Heart left ventricle (tissue), 16 donors: ENCODE data around the gene INHBC. TPM values are rescaled to one million over a fixed set of nuclear protein-coding genes. Genes with fewer than 3 reads are reported as not detected.
A peak's percentile ranks its signal among the peaks of the same experiment; 100 is the strongest.

Experiments used
- ATAC-seq, 4 donors: fragments of 200-7000 bp; cut with Tn5 transposase; one replicate each; pipeline ENCODE4 v1.9.1; 2020 to 2022; ENCODE audit warnings: moderate library complexity in 4 of 4, mild to moderate bottlenecking in 3 of 4, moderate number of reproducible peaks in 1 of 4
- DNase-seq, 5 donors: peaks; one replicate each; pipeline ENCODE4 v3.0.0-alpha.2; 2020
- H3K27ac ChIP-seq, 12 donors: fragments of 200-600 bp; sonication (generic) in 4 of 12; one replicate each; pipeline versions ENCODE4 v1.5.0 to v1.8.0; 2016 to 2022; ENCODE audit warnings: mild to moderate bottlenecking in 2 of 12
- H3K27me3 ChIP-seq, 9 donors: fragments of 200-600 bp; sonication (generic) in 2 of 9; one replicate each; pipeline versions ENCODE4 v1.5.1 to v1.8.0; 2016 to 2022; ENCODE audit warnings: mild to moderate bottlenecking in 3 of 9
- H3K36me3 ChIP-seq, 9 donors: fragments of 200-600 bp; sonication (generic) in 2 of 9; one replicate each; pipeline versions ENCODE4 v1.5.0 to v1.8.0; 2018 to 2022; ENCODE audit warnings: mild to moderate bottlenecking in 2 of 9
- H3K4me1 ChIP-seq, 12 donors: fragments of 200-600 bp; sonication (generic) in 4 of 12; one replicate each; pipeline versions ENCODE4 v1.5.0 to v1.8.0; 2016 to 2022; ENCODE audit warnings: mild to moderate bottlenecking in 3 of 12
- H3K4me3 ChIP-seq, 12 donors: fragments of 200-600 bp; sonication (generic) in 4 of 12; one replicate each; pipeline versions ENCODE4 v1.5.0 to v1.8.0; 2017 to 2022; ENCODE audit warnings: mild to moderate bottlenecking in 9 of 12, moderate library complexity in 4 of 12
- H3K9me3 ChIP-seq, 12 donors: fragments of 200-600 bp; sonication (generic) in 4 of 12; one replicate each; pipeline versions ENCODE4 v1.5.0 to v1.8.0; 2016 to 2022; ENCODE audit warnings: mild to moderate bottlenecking in 1 of 12
- CTCF ChIP-seq, 12 donors: fragments of 200-600 bp; sonication (generic) in 4 of 12; IDR thresholded peaks; one replicate each; pipeline versions ENCODE4 v1.5.0 to v1.8.0; 2018 to 2022; ENCODE audit warnings: antibody characterized with exemption in 12 of 12, mild to moderate bottlenecking in 5 of 12
- POLR2A ChIP-seq, 2 donors: fragments of 450-650 bp; IDR thresholded peaks; one replicate each; pipeline ENCODE4 v1.6.1; 2017; ENCODE audit warnings: antibody characterized with exemption in 2 of 2, mild to moderate bottlenecking in 2 of 2, moderate library complexity in 2 of 2
- WGBS, 4 donors: extraction: QIAGEN DNeasy Blood & Tissue Kit in 2 of 4; methylation state at CpG; one replicate each; pipeline versions ENCODE4 v1.1.5 to v1.1.7; 2013 to 2018; 5-methylcytosine and 5-hydroxymethylcytosine counted together
- intact Hi-C, 10 donors: fragments of 100-400 bp; cut with DNase I; formaldehyde crosslinking; loops; one replicate each; pipeline versions ENCODE4 v1.11.1 to v1.14.2; 2022
- polyA plus RNA-seq, 2 donors: library from polyadenylated mRNA; stranded (reverse); fragments of 200-250 nt; gene quantifications; one replicate each; pipeline ENCODE4 v1.2.3, GENCODE V29; 2013
- total RNA-seq, 9 donors: library from RNA; depleted of rRNA in 2 of 9; stranded (reverse); fragments of >200 nt in 2 of 9; fragmentation: NEBNext Ultra II Directional in 3 of 9; extraction: Animal tissue kit (Norgen Biotek cat#: 25700) in 3 of 9; gene quantifications; one replicate each; pipeline versions ENCODE4 v1.1.0 to v1.2.4, GENCODE V29; 2016 to 2023
- donor health status: ischemic (EF 13 %, LVEDD 7.1; RV severe dilation, severe dysfunction).
- donor health status: healthy with polysubstance abuse.
- donor health status: DM: no; HTN: yes; CAD: no.
- donor health status: DM: no; HTN: no; CAD: no.
- donor health status: ischemic (EF 25% LVEDD 6.9; RV normal size, moderate dysfunction).
- donor health status: ischemic (EF 25% LVEDD 5.7; RV mildly dilated, moderate dysfunction).
- donor health status: healthy.
- donor health status: DM: yes; HTN: yes; CAD: no.
- donor health status: ischemic (EF 35%, LVEDD 5.7; RV mildly dilated, moderate dysfunction).
- donor health status: nonischemic (EF 11% LVEDD 7.7; RV severe dilation, severe dysfunction).
- donor health status: DM: yes; HTN: yes; CAD: no.
- donor health status: PGD.
- donor health status: ischemic (EF 29% LVEDD 5.4; RV normal size, mild dysfunction).
- donor health status: nonischemic (EF 23%, LVEDD 6.1; RV moderate dilation, normal function).

The INHBC gene
- total and polyA plus RNA-seq, 11 donors = 0.03 to 0.27 TPM; not detected in 9

- TF ChIP-seq POLR2A (IDR thresholded peaks at IDR 0.05) (no peak), CTCF (IDR thresholded peaks at IDR 0.05) (no peak)
- Histone ChIP-seq H3K36me3 (peaks cover 0 to 67% (median 0%) of the 10 kb centered on the region in 9 donors), H3K4me1 (peaks cover 0 to 29% (median 15%) of the 10 kb centered on the region in 12 donors), H3K27ac (no peak overlapping the region), H3K27me3 (peaks cover 14 to 56% (median 40%) of the 10 kb centered on the region in 9 donors), H3K9me3 (no peaks in the 10 kb centered on the region), H3K4me3 (no peak overlapping the region)
- WGBS, 4 donors = 43 to 52% (median 47%) methylated on average over 3 of the region's 3 CpGs
- intact Hi-C loops = no loop called here
- DNase-seq (no peak), ATAC-seq (no peak)
Observed at GRCh38 chr12:57473392-57473791, 38.8 kb downstream of the INHBC start.

- no peak overlapping the region for H3K27ac ChIP-seq
- peaks cover 0 to 63% (median 0%) of the 10 kb centered on the region in 9 donors for H3K36me3 ChIP-seq
- TF ChIP-seq POLR2A (IDR thresholded peaks at IDR 0.05) (no peak), CTCF (IDR thresholded peaks at IDR 0.05) (no peak)
- DNase-seq (no peak), ATAC-seq (no peak)
- H3K27me3 ChIP-seq = peaks cover 14 to 60% (median 40%) of the 10 kb centered on the region in 9 donors
- H3K4me1 ChIP-seq = peaks cover 0 to 34% (median 15%) of the 10 kb centered on the region in 12 donors
- no peaks in the 10 kb centered on the region for H3K9me3 ChIP-seq
- intact Hi-C loops = no loop called here
- no peak overlapping the region for H3K4me3 ChIP-seq
- 85 to 91% (median 88%) methylated on average over 5 of the region's 5 CpGs for WGBS, 4 donors
Observed at GRCh38 chr12:57473886-57474285, 39.3 kb downstream of the INHBC start.

- Histone ChIP-seq H3K9me3 (no peaks in the 10 kb centered on the region), H3K36me3 (peaks cover 0 to 59% (median 0%) of the 10 kb centered on the region in 9 donors), H3K4me3 (no peak overlapping the region), H3K27ac (no peak overlapping the region), H3K4me1 (peaks cover 0 to 39% (median 15%) of the 10 kb centered on the region in 12 donors), H3K27me3 (peaks cover 14 to 63% (median 40%) of the 10 kb centered on the region in 9 donors)
- 59 to 72% (median 71%) methylated on average over 8 of the region's 8 CpGs for WGBS, 4 donors
- TF ChIP-seq POLR2A (IDR thresholded peaks at IDR 0.05) = no peak
- TF ChIP-seq CTCF (IDR thresholded peaks at IDR 0.05) = no peak
- intact Hi-C loops = no loop called here
- DNase-seq (peak in 1 of 5 donors; percentile 19), ATAC-seq (no peak)
Observed at GRCh38 chr12:57474430-57474829, 39.8 kb downstream of the INHBC start.

GRCh38 chr12:57474862-57475261 lies 40.3 kb downstream of the INHBC start:
- Histone ChIP-seq H3K27me3 (peaks cover 14 to 63% (median 40%) of the 10 kb centered on the region in 9 donors), H3K36me3 (peaks cover 0 to 55% (median 0%) of the 10 kb centered on the region in 9 donors), H3K4me1 (peaks cover 0 to 44% (median 15%) of the 10 kb centered on the region in 12 donors), H3K9me3 (no peaks in the 10 kb centered on the region), H3K27ac (no peak overlapping the region), H3K4me3 (peak overlapping the region in 1 of 12 donors; percentile 7)
- DNase-seq = no peak
- ATAC-seq = no peak
- intact Hi-C loops = no loop called here
- WGBS, 4 donors = 59 to 77% (median 63%) methylated on average over 7 of the region's 7 CpGs
- TF ChIP-seq POLR2A (IDR thresholded peaks at IDR 0.05) = no peak
- no peak for TF ChIP-seq CTCF (IDR thresholded peaks at IDR 0.05)
